GM08714 (cell line): ENCODE measurements around the gene ZNF17.
"Not testable (repeated sequence)": the region's sequence is repeated elsewhere in the genome, so short reads cannot be mapped to it uniquely, and the experiment has no call there.

Experiments used
- H3K4me3 ChIP-seq: fragments of 200-500 bp; sonication (Bioruptor generic); 2 replicates; pipeline ENCODE4 v1.5.1; 2014; ENCODE audit warnings: mild to moderate bottlenecking, low read length, inconsistent platforms
- ZNF274 ChIP-seq: IDR thresholded peaks from 2 replicates; pipeline ENCODE4 v1.6.1; 2012; ENCODE audit warnings: mild to moderate bottlenecking, low read depth, low read length

Gene ZNF17

GRCh38 chr19:57410877-57411671, at the start of gene ZNF17:
TSS of gene ZNF17 (plus strand) at chr19:57411161. CDS start at chr19:57413616, 2,455 bp downstream.
- no peak for TF ChIP-seq ZNF274
- peak within 1 kb of the TSS; percentile 83 for H3K4me3 ChIP-seq

GRCh38 chr19:57362419-57362818, 48.5 kb upstream of the ZNF17 start:
- H3K4me3 ChIP-seq, result peak overlapping the region; percentile 64; the same call in 1 of the 2 replicates
- TF ChIP-seq ZNF274, result no peak

GRCh38 chr19:57362997-57363687, 47.8 kb upstream of the ZNF17 start, which contains the start of the genes TRAPPC2B and ZNF547:
TSS of gene TRAPPC2B (plus strand) at chr19:57363551. CDS start at chr19:57364834, 1,283 bp downstream.
TSS of gene ZNF547 (plus strand) at chr19:57363551. CDS start at chr19:57368556, 5,005 bp downstream.
- no peak for TF ChIP-seq ZNF274
- H3K4me3 ChIP-seq, result peak within 1 kb of the TSS; percentile 88

GRCh38 chr19:57363688-57364181, 47.2 kb upstream of the ZNF17 start:
- no peak for TF ChIP-seq ZNF274
- H3K4me3 ChIP-seq, result peak overlapping the region; percentile 88

GRCh38 chr19:57366776-57367175, 44.2 kb upstream of the ZNF17 start:
- no peak overlapping the region for H3K4me3 ChIP-seq
- no peak for TF ChIP-seq ZNF274

GRCh38 chr19:57374179-57374578, 36.8 kb upstream of the ZNF17 start:
- no peak overlapping the region for H3K4me3 ChIP-seq
- no peak for TF ChIP-seq ZNF274

GRCh38 chr19:57374647-57375046, 36.3 kb upstream of the ZNF17 start:
- H3K4me3 ChIP-seq, result not testable (repeated sequence)

- no peak overlapping the region for H3K4me3 ChIP-seq
- TF ChIP-seq ZNF274, result no peak
Observed at GRCh38 chr19:57376151-57376550, 34.8 kb upstream of the ZNF17 start.

- TF ChIP-seq ZNF274, result peak; percentile 61; the same call in 1 of the 2 replicates
Observed at GRCh38 chr19:57377498-57378146, 33.3 kb upstream of the ZNF17 start.

GRCh38 chr19:57380923-57381322, 30.0 kb upstream of the ZNF17 start:
- H3K4me3 ChIP-seq, result no peak overlapping the region
- no peak for TF ChIP-seq ZNF274

More at GRCh38 chr19:57377498-57378146, 33.3 kb upstream of the ZNF17 start:
- H3K4me3 ChIP-seq, result no peak overlapping the region

GRCh38 chr19:57382806-57383488, 28.0 kb upstream of the ZNF17 start:
- no peak for TF ChIP-seq ZNF274
- no peak overlapping the region for H3K4me3 ChIP-seq

GRCh38 chr19:57389194-57389729, 21.7 kb upstream of the ZNF17 start:
- TF ChIP-seq ZNF274, result no peak
- H3K4me3 ChIP-seq, result peak overlapping the region; percentile 1
